ENCODE data around the gene PTPRA. TPM values are rescaled to one million over a fixed set of nuclear protein-coding genes. Genes with fewer than 3 reads are reported as not detected.

Gene PTPRA
- total RNA-seq, 1 experiment from 2014 or later, result 57.0 TPM

GRCh38 chr20:2872459-2873009 lies 747 bp upstream of the PTPRA start:
- peak; percentile 10 to 59 for TF ChIP-seq CTCF (IDR thresholded peaks at IDR 0.05; ENCODE audit: insufficient read depth in 1 of 2, low read depth in 1 of 2, low read length in 1 of 2, severe bottlenecking in 1 of 2, unreplicated experiment in 1 of 2)

GRCh38 chr20:2873747-2874041 lies 413 bp downstream of the PTPRA start:
- H3K27me3 ChIP-seq (replicated peaks; ENCODE audit: control insufficient read depth, insufficient read depth, low read length), result no peaks in the 10 kb centered on the region
- CTCF ChIA-PET, result no interaction called here
- H3K36me3 Mint-ChIP-seq (ENCODE audit: insufficient read depth, unreplicated experiment), result peaks cover 8% of the 10 kb centered on the region
- TF ChIP-seq CTCF (IDR thresholded peaks at IDR 0.05; ENCODE audit: insufficient read depth in 1 of 2, low read depth in 1 of 2, low read length in 1 of 2, severe bottlenecking in 1 of 2, unreplicated experiment in 1 of 2), result no peak
- POLR2A ChIA-PET, result interaction anchor here (0.6 kb wide), 1 partner anchor 35 kb away, joined by 3 read pairs; no protein-coding TSS in a partner anchor
- peak in 1 of 2 experiments; percentile 59 for DNase-seq
- peak overlapping the region; percentile 91 for H3K4me3 Mint-ChIP-seq (ENCODE audit: unreplicated experiment)
- peaks cover 23% of the 10 kb centered on the region for H3K4me1 Mint-ChIP-seq (ENCODE audit: low read depth, unreplicated experiment)
- H3K4me3 ChIP-seq (ENCODE audit: low read depth, low read length), result peak overlapping the region; percentile 72
- no peaks in the 10 kb centered on the region for H3K27me3 Mint-ChIP-seq (ENCODE audit: insufficient read depth, unreplicated experiment)
- H3K9me3 ChIP-seq, result no peaks in the 10 kb centered on the region
- intact Hi-C loops (cut with micrococcal nuclease; ENCODE audit: unreplicated experiment), result loop anchor here (1.0 to 2.0 kb wide), 3 partner anchors 33 to 127 kb away; partner anchors contain the start of genes PCED1A and VPS16
- peaks cover 12% of the 10 kb centered on the region for H3K4me1 ChIP-seq
- H3K9me3 Mint-ChIP-seq (ENCODE audit: unreplicated experiment), result no peaks in the 10 kb centered on the region
- H3K27ac Mint-ChIP-seq (ENCODE audit: unreplicated experiment), result no peak overlapping the region
- BruUV-seq (replicated peaks), result no TSS peak
- no peaks in the 10 kb centered on the region; the same call in 1 of the 2 replicates for H3K36me3 ChIP-seq (ENCODE audit: control insufficient read depth, insufficient read depth, low read length)

More at GRCh38 chr20:2872459-2873009, 747 bp upstream of the PTPRA start:
- Mint-ChIP-seq H3K27me3 (ENCODE audit: insufficient read depth, unreplicated experiment) (no peaks in the 10 kb centered on the region), H3K4me1 (ENCODE audit: low read depth, unreplicated experiment) (peaks cover 22% of the 10 kb centered on the region), H3K36me3 (ENCODE audit: insufficient read depth, unreplicated experiment) (peaks cover 8% of the 10 kb centered on the region), H3K9me3 (ENCODE audit: unreplicated experiment) (no peaks in the 10 kb centered on the region), H3K27ac (ENCODE audit: unreplicated experiment) (peak overlapping the region; percentile 76), H3K4me3 (ENCODE audit: unreplicated experiment) (peak overlapping the region; percentile 91)
- BruUV-seq (replicated peaks), result TSS peak; percentile 89
- Histone ChIP-seq H3K36me3 (ENCODE audit: control insufficient read depth, insufficient read depth, low read length) (no peaks in the 10 kb centered on the region; the same call in 1 of the 2 replicates), H3K4me1 (peaks cover 12% of the 10 kb centered on the region), H3K27me3 (replicated peaks; ENCODE audit: control insufficient read depth, insufficient read depth, low read length) (no peaks in the 10 kb centered on the region), H3K4me3 (ENCODE audit: low read depth, low read length) (peak overlapping the region; percentile 72), H3K9me3 (no peaks in the 10 kb centered on the region)
- DNase-seq, result peak; percentile 69 to 76
- POLR2A ChIA-PET, result interaction anchor here (0.6 to 0.8 kb wide), 3 partner anchors 38 to 208 kb away, joined by 3 read pairs; partner anchors contain the start of gene IDH3B
- intact Hi-C loops (cut with micrococcal nuclease; ENCODE audit: unreplicated experiment), result loop anchor here (1.0 to 2.0 kb wide), 2 partner anchors 32 to 128 kb away; partner anchors contain the start of genes PCED1A and VPS16
- CTCF ChIA-PET, result no interaction called here

GRCh38 chr20:2874456-2874855 lies 1.2 kb downstream of the PTPRA start:
- ChIA-PET POLR2A (no interaction called here), CTCF (no interaction called here)
- intact Hi-C loops (cut with micrococcal nuclease; ENCODE audit: unreplicated experiment), result loop anchor here (1.0 kb wide), 1 partner anchor 73 kb away; no protein-coding TSS in a partner anchor
- Histone ChIP-seq H3K4me3 (ENCODE audit: low read depth, low read length) (peak overlapping the region; percentile 72), H3K4me1 (peaks cover 12% of the 10 kb centered on the region), H3K9me3 (no peaks in the 10 kb centered on the region), H3K36me3 (ENCODE audit: control insufficient read depth, insufficient read depth, low read length) (no peaks in the 10 kb centered on the region; the same call in 1 of the 2 replicates), H3K27me3 (replicated peaks; ENCODE audit: control insufficient read depth, insufficient read depth, low read length) (no peaks in the 10 kb centered on the region)
- no peak for TF ChIP-seq CTCF (IDR thresholded peaks at IDR 0.05; ENCODE audit: insufficient read depth in 1 of 2, low read depth in 1 of 2, low read length in 1 of 2, severe bottlenecking in 1 of 2, unreplicated experiment in 1 of 2)
- BruUV-seq (replicated peaks), result TSS peak; percentile 28
- Mint-ChIP-seq H3K4me3 (ENCODE audit: unreplicated experiment) (peak overlapping the region; percentile 91), H3K9me3 (ENCODE audit: unreplicated experiment) (no peaks in the 10 kb centered on the region), H3K36me3 (ENCODE audit: insufficient read depth, unreplicated experiment) (peaks cover 8% of the 10 kb centered on the region), H3K4me1 (ENCODE audit: low read depth, unreplicated experiment) (peaks cover 29% of the 10 kb centered on the region), H3K27ac (ENCODE audit: unreplicated experiment) (peak overlapping the region; percentile 13), H3K27me3 (ENCODE audit: insufficient read depth, unreplicated experiment) (no peaks in the 10 kb centered on the region)
- DNase-seq, result no peak
